GM23338 (cell line): ENCODE measurements around the gene EYS. TPM values are rescaled to one million over a fixed set of nuclear protein-coding genes. Genes with fewer than 3 reads are reported as not detected.

Experiments used
- ATAC-seq: fragments of 200-7000 bp; cut with Tn5 transposase; 3 replicates; pipeline ENCODE4 v1.9.1; 2020
- DNase-seq: peaks from one replicate; pipeline ENCODE4 v3.0.0-alpha.2; 2015; ENCODE audit warnings: low spot score
- H2AFZ ChIP-seq: fragments of 200-600 bp; sonication (generic); 2 replicates; pipeline ENCODE4 v1.8.0; 2016; ENCODE audit warnings: antibody characterized with exemption, mild to moderate bottlenecking, moderate library complexity
- H3F3A ChIP-seq: fragments of 200-600 bp; sonication (generic); replicated peaks from 2 replicates; pipeline ENCODE4 v1.8.0; 2017; ENCODE audit warnings: antibody characterized with exemption, mixed run types, low read depth
- H3K27ac ChIP-seq: fragments of 200-600 bp; sonication (generic); 2 replicates; pipeline ENCODE4 v1.6.1; 2016; ENCODE audit warnings: low read depth
- H3K27me3 ChIP-seq: fragments of 200-600 bp; sonication (generic); 2 replicates; pipeline ENCODE4 v1.8.0; 2016; ENCODE audit warnings: mild to moderate bottlenecking, mixed run types, moderate library complexity; ENCODE audit not compliant: insufficient read depth
- H3K36me3 ChIP-seq: fragments of 200-600 bp; sonication (generic); 2 replicates; pipeline ENCODE4 v1.8.0; 2016; ENCODE audit warnings: mild to moderate bottlenecking; ENCODE audit not compliant: insufficient read depth
- H3K4me1 ChIP-seq: fragments of 200-600 bp; sonication (generic); 2 replicates; pipeline ENCODE4 v1.8.0; 2016; ENCODE audit warnings: mild to moderate bottlenecking, moderate library complexity; ENCODE audit not compliant: insufficient read depth
- H3K4me2 ChIP-seq: fragments of 200-600 bp; sonication (generic); 2 replicates; pipeline ENCODE4 v1.7.1; 2017; ENCODE audit warnings: mixed run types
- H3K4me3 ChIP-seq: fragments of 200-600 bp; sonication (generic); 2 replicates; pipeline ENCODE4 v1.6.1; 2016; ENCODE audit warnings: mixed run types
- H3K79me2 ChIP-seq: fragments of 200-600 bp; sonication (generic); replicated peaks from 2 replicates; pipeline ENCODE4 v1.8.0; 2017; ENCODE audit warnings: mild to moderate bottlenecking; ENCODE audit not compliant: insufficient read depth
- H3K9me2 ChIP-seq: fragments of 200-600 bp; sonication (generic); 2 replicates; pipeline ENCODE4 v1.8.0; 2017; ENCODE audit not compliant: insufficient read depth
- H4K20me1 ChIP-seq: fragments of 200-600 bp; sonication (generic); replicated peaks from 2 replicates; pipeline ENCODE4 v1.8.0; 2017; ENCODE audit warnings: mild to moderate bottlenecking; ENCODE audit not compliant: insufficient read depth
- H3K27ac Mint-ChIP-seq: 2 replicates; pipeline ENCODE4 v1.8.0; 2020; ENCODE audit warnings: inconsistent platforms, mild to moderate bottlenecking, moderate library complexity, mixed read lengths
- H3K27me3 Mint-ChIP-seq: 3 replicates; pipeline ENCODE4 v1.8.0; 2022; ENCODE audit warnings: low read depth, mild to moderate bottlenecking, moderate library complexity, mixed read lengths, inconsistent platforms; ENCODE audit not compliant: insufficient read depth, poor library complexity
- H3K36me3 Mint-ChIP-seq: 3 replicates; pipeline ENCODE4 v1.8.0; 2021; ENCODE audit warnings: low read depth, mild to moderate bottlenecking, inconsistent platforms, moderate library complexity, mixed read lengths
- H3K4me1 Mint-ChIP-seq: 3 replicates; pipeline ENCODE4 v1.8.0; 2020; ENCODE audit warnings: mild to moderate bottlenecking, inconsistent platforms, mixed read lengths
- H3K4me3 Mint-ChIP-seq: 3 replicates; pipeline ENCODE4 v1.8.0; 2021; ENCODE audit warnings: moderate library complexity, mild to moderate bottlenecking, inconsistent platforms, mixed read lengths
- H3K9me3 Mint-ChIP-seq: 3 replicates; pipeline ENCODE4 v1.8.0; 2020; ENCODE audit warnings: moderate library complexity, mild to moderate bottlenecking, inconsistent platforms, mixed read lengths
- POLR2AphosphoS5 ChIP-seq: IDR thresholded peaks from 2 replicates; pipeline ENCODE4 v1.6.1; 2016; ENCODE audit warnings: antibody characterized with exemption, low read depth
- STAT1 ChIP-seq: IDR thresholded peaks from one replicate; pipeline ENCODE4 v1.6.1; 2016; ENCODE audit warnings: antibody characterized with exemption; ENCODE audit not compliant: unreplicated experiment
- ZNF114 ChIP-seq: fragments of 250-450 bp; sonication (Bioruptor Pico); IDR thresholded peaks from 2 replicates; pipeline ENCODE4 v1.5.0; 2020; ENCODE audit warnings: mild to moderate bottlenecking, moderate library complexity
- polyA plus RNA-seq: library from polyadenylated mRNA; unstranded; fragments of >200 nt; fragmentation: Nextera tagmentation; extraction: Ambion mirVana; gene quantifications from 2 replicates; pipeline ENCODE4 v1.2.1, GENCODE V29; 2016
- total RNA-seq: library from RNA; depleted of rRNA; stranded (reverse); fragments of >200 nt; shearing (Covaris generic); gene quantifications from 2 replicates; pipeline ENCODE4 v1.2.3, GENCODE V29; 2014
- TF ChIP-seq, protein P1 (sequence below), 2 experiments: fragments of 200-600 bp in 1 of 2; sonication (generic) in 1 of 2; conservative IDR thresholded peaks; 2 replicates each; pipeline versions ENCODE4 v1.5.1 to v1.6.1; 2016 to 2017; ENCODE audit warnings: antibody characterized with exemption in 2 of 2, low read depth in 2 of 2, mild to moderate bottlenecking in 2 of 2, moderate library complexity in 1 of 2
- TF ChIP-seq, protein P2 (sequence below): fragments of 250-450 bp; sonication (Bioruptor Pico); IDR thresholded peaks from 2 replicates; pipeline ENCODE4 v1.5.0; 2020; ENCODE audit warnings: mild to moderate bottlenecking, moderate library complexity

EYS gene
- total and polyA plus RNA-seq, 2 experiments from 2014 or later = 0.38 to 0.52 TPM

GRCh38 chr6:64520050-64520449 lies 1187.0 kb downstream of the EYS start (continued):
- TF ChIP-seq, protein P1, sequence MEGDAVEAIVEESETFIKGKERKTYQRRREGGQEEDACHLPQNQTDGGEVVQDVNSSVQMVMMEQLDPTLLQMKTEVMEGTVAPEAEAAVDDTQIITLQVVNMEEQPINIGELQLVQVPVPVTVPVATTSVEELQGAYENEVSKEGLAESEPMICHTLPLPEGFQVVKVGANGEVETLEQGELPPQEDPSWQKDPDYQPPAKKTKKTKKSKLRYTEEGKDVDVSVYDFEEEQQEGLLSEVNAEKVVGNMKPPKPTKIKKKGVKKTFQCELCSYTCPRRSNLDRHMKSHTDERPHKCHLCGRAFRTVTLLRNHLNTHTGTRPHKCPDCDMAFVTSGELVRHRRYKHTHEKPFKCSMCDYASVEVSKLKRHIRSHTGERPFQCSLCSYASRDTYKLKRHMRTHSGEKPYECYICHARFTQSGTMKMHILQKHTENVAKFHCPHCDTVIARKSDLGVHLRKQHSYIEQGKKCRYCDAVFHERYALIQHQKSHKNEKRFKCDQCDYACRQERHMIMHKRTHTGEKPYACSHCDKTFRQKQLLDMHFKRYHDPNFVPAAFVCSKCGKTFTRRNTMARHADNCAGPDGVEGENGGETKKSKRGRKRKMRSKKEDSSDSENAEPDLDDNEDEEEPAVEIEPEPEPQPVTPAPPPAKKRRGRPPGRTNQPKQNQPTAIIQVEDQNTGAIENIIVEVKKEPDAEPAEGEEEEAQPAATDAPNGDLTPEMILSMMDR (conservative IDR thresholded peaks at IDR 0.05; ENCODE audit: low read depth in 2 of 2) = no peak
- TF ChIP-seq, protein P2, sequence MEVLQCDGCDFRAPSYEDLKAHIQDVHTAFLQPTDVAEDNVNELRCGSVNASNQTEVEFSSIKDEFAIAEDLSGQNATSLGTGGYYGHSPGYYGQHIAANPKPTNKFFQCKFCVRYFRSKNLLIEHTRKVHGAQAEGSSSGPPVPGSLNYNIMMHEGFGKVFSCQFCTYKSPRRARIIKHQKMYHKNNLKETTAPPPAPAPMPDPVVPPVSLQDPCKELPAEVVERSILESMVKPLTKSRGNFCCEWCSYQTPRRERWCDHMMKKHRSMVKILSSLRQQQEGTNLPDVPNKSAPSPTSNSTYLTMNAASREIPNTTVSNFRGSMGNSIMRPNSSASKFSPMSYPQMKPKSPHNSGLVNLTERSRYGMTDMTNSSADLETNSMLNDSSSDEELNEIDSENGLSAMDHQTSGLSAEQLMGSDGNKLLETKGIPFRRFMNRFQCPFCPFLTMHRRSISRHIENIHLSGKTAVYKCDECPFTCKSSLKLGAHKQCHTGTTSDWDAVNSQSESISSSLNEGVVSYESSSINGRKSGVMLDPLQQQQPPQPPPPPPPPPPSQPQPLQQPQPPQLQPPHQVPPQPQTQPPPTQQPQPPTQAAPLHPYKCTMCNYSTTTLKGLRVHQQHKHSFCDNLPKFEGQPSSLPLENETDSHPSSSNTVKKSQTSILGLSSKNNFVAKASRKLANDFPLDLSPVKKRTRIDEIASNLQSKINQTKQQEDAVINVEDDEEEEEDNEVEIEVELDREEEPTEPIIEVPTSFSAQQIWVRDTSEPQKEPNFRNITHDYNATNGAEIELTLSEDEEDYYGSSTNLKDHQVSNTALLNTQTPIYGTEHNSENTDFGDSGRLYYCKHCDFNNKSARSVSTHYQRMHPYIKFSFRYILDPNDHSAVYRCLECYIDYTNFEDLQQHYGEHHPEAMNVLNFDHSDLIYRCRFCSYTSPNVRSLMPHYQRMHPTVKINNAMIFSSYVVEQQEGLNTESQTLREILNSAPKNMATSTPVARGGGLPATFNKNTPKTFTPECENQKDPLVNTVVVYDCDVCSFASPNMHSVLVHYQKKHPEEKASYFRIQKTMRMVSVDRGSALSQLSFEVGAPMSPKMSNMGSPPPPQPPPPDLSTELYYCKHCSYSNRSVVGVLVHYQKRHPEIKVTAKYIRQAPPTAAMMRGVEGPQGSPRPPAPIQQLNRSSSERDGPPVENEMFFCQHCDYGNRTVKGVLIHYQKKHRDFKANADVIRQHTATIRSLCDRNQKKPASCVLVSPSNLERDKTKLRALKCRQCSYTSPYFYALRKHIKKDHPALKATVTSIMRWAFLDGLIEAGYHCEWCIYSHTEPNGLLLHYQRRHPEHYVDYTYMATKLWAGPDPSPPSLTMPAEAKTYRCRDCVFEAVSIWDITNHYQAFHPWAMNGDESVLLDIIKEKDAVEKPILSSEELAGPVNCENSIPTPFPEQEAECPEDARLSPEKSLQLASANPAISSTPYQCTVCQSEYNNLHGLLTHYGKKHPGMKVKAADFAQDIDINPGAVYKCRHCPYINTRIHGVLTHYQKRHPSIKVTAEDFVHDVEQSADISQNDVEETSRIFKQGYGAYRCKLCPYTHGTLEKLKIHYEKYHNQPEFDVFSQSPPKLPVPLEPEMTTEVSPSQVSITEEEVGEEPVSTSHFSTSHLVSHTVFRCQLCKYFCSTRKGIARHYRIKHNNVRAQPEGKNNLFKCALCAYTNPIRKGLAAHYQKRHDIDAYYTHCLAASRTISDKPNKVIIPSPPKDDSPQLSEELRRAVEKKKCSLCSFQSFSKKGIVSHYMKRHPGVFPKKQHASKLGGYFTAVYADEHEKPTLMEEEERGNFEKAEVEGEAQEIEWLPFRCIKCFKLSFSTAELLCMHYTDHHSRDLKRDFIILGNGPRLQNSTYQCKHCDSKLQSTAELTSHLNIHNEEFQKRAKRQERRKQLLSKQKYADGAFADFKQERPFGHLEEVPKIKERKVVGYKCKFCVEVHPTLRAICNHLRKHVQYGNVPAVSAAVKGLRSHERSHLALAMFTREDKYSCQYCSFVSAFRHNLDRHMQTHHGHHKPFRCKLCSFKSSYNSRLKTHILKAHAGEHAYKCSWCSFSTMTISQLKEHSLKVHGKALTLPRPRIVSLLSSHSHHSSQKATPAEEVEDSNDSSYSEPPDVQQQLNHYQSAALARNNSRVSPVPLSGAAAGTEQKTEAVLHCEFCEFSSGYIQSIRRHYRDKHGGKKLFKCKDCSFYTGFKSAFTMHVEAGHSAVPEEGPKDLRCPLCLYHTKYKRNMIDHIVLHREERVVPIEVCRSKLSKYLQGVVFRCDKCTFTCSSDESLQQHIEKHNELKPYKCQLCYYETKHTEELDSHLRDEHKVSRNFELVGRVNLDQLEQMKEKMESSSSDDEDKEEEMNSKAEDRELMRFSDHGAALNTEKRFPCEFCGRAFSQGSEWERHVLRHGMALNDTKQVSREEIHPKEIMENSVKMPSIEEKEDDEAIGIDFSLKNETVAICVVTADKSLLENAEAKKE = no peak

DNA sequence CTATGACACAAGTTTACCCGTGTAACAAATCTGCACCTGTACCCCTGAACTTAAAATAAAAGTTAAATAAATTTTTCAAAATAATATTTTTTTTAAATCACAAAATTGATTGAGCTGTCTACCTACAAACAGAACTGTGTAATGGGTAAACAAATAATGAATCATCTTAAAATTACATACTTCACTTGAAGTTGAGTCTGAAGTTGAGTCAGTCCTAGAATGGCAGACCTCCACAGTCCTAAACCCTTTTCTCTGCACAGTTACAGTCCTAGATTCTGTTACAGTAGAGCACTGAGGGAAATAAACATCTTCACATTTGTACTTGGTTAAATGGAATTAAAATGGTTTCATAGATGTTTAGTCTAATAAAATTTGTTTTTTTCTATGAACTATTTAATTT lies 1190.6 kb downstream of the EYS start:
- H3K36me3 ChIP-seq = no peaks in the 10 kb centered on the region
- Mint-ChIP-seq H3K4me3 (no peak overlapping the region), H3K27ac (no peak overlapping the region), H3K4me1 (no peaks in the 10 kb centered on the region), H3K27me3 (no peaks in the 10 kb centered on the region), H3K36me3 (no peaks in the 10 kb centered on the region), H3K9me3 (peaks cover 2% of the 10 kb centered on the region; the same call in 2 of the 3 replicates)
- H3K4me2 ChIP-seq = no peak overlapping the region
- no peak overlapping the region for H3K27ac ChIP-seq
- H3K27me3 ChIP-seq = no peaks in the 10 kb centered on the region
- H4K20me1 ChIP-seq = no peaks in the 10 kb centered on the region
- H3F3A ChIP-seq = no peaks in the 10 kb centered on the region
- TF ChIP-seq STAT1 (no peak), POLR2AphosphoS5 (no peak), ZNF114 (CRISPR knock-in tag) (no peak)
- H3K9me2 ChIP-seq = no peaks in the 10 kb centered on the region
- no peak overlapping the region for H3K4me3 ChIP-seq
- no peak for DNase-seq
- no peak for ATAC-seq
- no peak overlapping the region for H2AFZ ChIP-seq
- no peaks in the 10 kb centered on the region for H3K4me1 ChIP-seq
- no peaks in the 10 kb centered on the region for H3K79me2 ChIP-seq
